Keratinocyte (primary cell): ENCODE measurements around the gene ETV7. TPM values are rescaled to one million over a fixed set of nuclear protein-coding genes. Genes with fewer than 3 reads are reported as not detected.

Source experiments
- DNase-seq: peaks from one replicate; pipeline ENCODE4 v3.0.0-alpha.2; 2011; ENCODE audit warnings: low read depth, missing footprints, low spot score
- FAIRE-seq: peaks from 2 replicates; lab custom pipeline; 2011; peaks lifted over from hg19 to GRCh38; lab: Jason Lieb, UNC
- H2AFZ ChIP-seq: 2 replicates; pipeline ENCODE4 v1.6.0; 2012; ENCODE audit warnings: low read length, control low read depth, inconsistent platforms; ENCODE audit not compliant: control insufficient read depth
- H3K27ac ChIP-seq: 2 replicates; pipeline ENCODE4 v1.5.1; 2011; ENCODE audit warnings: low read length; ENCODE audit not compliant: control insufficient read depth, insufficient read depth
- H3K27me3 ChIP-seq: 3 replicates; pipeline ENCODE4 v1.6.0; 2011; ENCODE audit warnings: low read length; ENCODE audit not compliant: control insufficient read depth, insufficient read depth; ENCODE audit errors: extremely low read depth
- H3K36me3 ChIP-seq, 2 experiments: 2 replicates in 1 of 2; 3 replicates in 1 of 2; pipeline ENCODE4 v1.5.1; 2011; ENCODE audit warnings: low read length in 2 of 2, mild to moderate bottlenecking in 1 of 2; ENCODE audit not compliant: control insufficient read depth in 2 of 2, insufficient read depth in 2 of 2; ENCODE audit errors: extremely low read depth in 1 of 2
- H3K4me1 ChIP-seq: 3 replicates; pipeline ENCODE4 v1.5.1; 2011; ENCODE audit warnings: low read length; ENCODE audit not compliant: control insufficient read depth, insufficient read depth; ENCODE audit errors: extremely low read depth
- H3K4me2 ChIP-seq: 3 replicates; pipeline ENCODE4 v1.6.0; 2011; ENCODE audit warnings: low read depth, low read length; ENCODE audit not compliant: control insufficient read depth, insufficient read depth; ENCODE audit errors: extremely low read depth
- H3K4me3 ChIP-seq, 3 experiments: fragments of 200-600 bp in 1 of 3; sonication (generic) in 1 of 3; 2 replicates in 2 of 3; 3 replicates in 1 of 3; pipeline ENCODE4 v1.5.1; 2011 to 2016; ENCODE audit warnings: low read length in 3 of 3, mild to moderate bottlenecking in 3 of 3, control low read depth in 2 of 3, inconsistent platforms in 1 of 3, low read depth in 1 of 3, mixed read lengths in 1 of 3, mixed run types in 1 of 3, moderate library complexity in 1 of 3; ENCODE audit not compliant: control insufficient read depth in 2 of 3, insufficient read depth in 2 of 3; ENCODE audit errors: extremely low read depth in 1 of 3
- H3K79me2 ChIP-seq: 2 replicates; pipeline ENCODE4 v1.6.0; 2012; ENCODE audit warnings: low read length; ENCODE audit not compliant: control insufficient read depth, insufficient read depth
- H3K9ac ChIP-seq: 3 replicates; pipeline ENCODE4 v1.6.0; 2011; ENCODE audit warnings: low read length; ENCODE audit not compliant: control insufficient read depth, insufficient read depth; ENCODE audit errors: extremely low read depth
- H3K9me1 ChIP-seq: 3 replicates; pipeline ENCODE4 v1.6.0; 2011; ENCODE audit warnings: low read length; ENCODE audit not compliant: control insufficient read depth, insufficient read depth; ENCODE audit errors: extremely low read depth
- H3K9me3 ChIP-seq: 2 replicates; pipeline ENCODE4 v1.5.1; 2012; ENCODE audit warnings: low read depth, low read length; ENCODE audit not compliant: control insufficient read depth
- H4K20me1 ChIP-seq: 3 replicates; pipeline ENCODE4 v1.6.0; 2011; ENCODE audit warnings: low read length; ENCODE audit not compliant: control insufficient read depth, insufficient read depth; ENCODE audit errors: extremely low read depth
- EZH2 ChIP-seq: IDR thresholded peaks from one replicate; pipeline ENCODE4 v1.6.1; 2012; ENCODE audit warnings: inconsistent platforms, mild to moderate bottlenecking, low read length, moderate library complexity
- dilution Hi-C: fragments of 300-500 bp; cut with MboI; formaldehyde crosslinking; loops from one replicate; pipeline ENCODE4 v1.7.0; 2020; ENCODE audit warnings: low sequenced_read_pairs; ENCODE audit not compliant: extremely low pct_ligation_motif_present
- polyA plus RNA-seq, 5 experiments: library from polyadenylated mRNA; depleted of rRNA in 3 of 5; stranded (reverse) in 3 of 5; stranded (forward) in 1 of 5; unstranded in 1 of 5; fragments of >200 nt; gene quantifications; 1 replicate in 1 of 5; 2 replicates in 3 of 5; 3 replicates in 1 of 5; pipeline versions ENCODE4 v1.2.1 to v1.2.3, GENCODE V29; 2011 to 2012; ENCODE audit warnings: missing spikeins in 2 of 5, low read depth in 1 of 5, low replicate concordance in 1 of 5
- TF ChIP-seq, protein P1 (sequence below), 3 experiments: IDR thresholded peaks in 1 of 3; conservative IDR thresholded peaks in 1 of 3; optimal IDR thresholded peaks in 1 of 3; 2 replicates in 2 of 3; 3 replicates in 1 of 3; pipeline versions ENCODE3 to v1.5.1; 2011; ENCODE audit warnings: low read length in 3 of 3, mild to moderate bottlenecking in 3 of 3, moderate library complexity in 2 of 3, control low read depth in 1 of 3, inconsistent platforms in 1 of 3; ENCODE audit not compliant: insufficient read depth in 2 of 3; ENCODE audit errors: extremely low read depth in 1 of 3

ETV7 gene
- polyA plus RNA-seq, 1 donor (not counting 4 experiments of a cell fraction or from before 2014, with no cell fraction given), result 0.22 TPM

DNA sequence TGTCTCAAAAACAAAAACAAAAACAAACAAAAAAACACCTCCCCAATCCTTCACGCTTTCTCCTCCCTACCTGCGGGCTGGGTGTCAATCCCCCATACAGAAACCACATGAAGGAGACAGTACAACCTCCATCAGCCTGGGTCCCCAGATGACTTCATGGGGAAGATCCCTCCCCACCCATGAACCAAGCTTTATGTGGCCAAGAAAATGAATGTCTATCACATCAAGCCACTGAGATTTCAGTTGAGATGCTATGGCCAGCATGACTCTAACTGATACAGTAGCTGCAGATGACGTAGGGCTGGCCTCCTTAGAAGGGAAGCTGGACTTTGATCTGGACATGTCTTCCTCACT, 29.6 kb downstream of the ETV7 start:
- H2AFZ ChIP-seq, result no peak overlapping the region
- H3K27ac ChIP-seq, result no peak overlapping the region

DNA sequence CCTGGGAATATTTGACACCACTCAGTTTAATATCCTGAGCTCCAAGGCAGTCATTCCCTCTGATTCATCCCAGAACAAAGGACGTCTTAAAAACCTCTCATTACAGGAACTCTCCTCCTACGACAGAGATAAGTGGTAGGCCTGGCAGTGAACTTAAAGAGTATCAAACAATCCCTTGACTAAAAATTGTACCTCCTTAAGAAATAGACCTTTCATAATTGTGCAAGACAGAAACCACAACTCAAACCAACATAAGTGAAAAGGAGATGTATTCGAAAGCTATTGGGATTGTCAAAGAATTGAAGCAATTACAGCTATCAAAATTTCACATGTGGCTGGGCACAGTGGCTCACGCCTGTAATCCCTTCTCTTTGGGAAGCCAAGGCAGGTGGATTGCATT, 31.6 kb downstream of the ETV7 start:
- dilution Hi-C loops, result no loop called here
- FAIRE-seq, result no peak
- DNase-seq, result no peak

More for the DNA sequence above, 29.6 kb downstream of the ETV7 start:
- no peak overlapping the region for H3K9ac ChIP-seq
- H3K9me1 ChIP-seq, result no peaks in the 10 kb centered on the region
- H3K9me3 ChIP-seq, result no peaks in the 10 kb centered on the region
- H3K4me1 ChIP-seq, result no peaks in the 10 kb centered on the region
- FAIRE-seq, result no peak
- DNase-seq, result no peak
- dilution Hi-C loops, result no loop called here
- no peaks in the 10 kb centered on the region for H3K36me3 ChIP-seq
- no peak overlapping the region for H3K4me2 ChIP-seq
- no peaks in the 10 kb centered on the region for H4K20me1 ChIP-seq
- H3K79me2 ChIP-seq, result no peaks in the 10 kb centered on the region
- TF ChIP-seq, protein P1, sequence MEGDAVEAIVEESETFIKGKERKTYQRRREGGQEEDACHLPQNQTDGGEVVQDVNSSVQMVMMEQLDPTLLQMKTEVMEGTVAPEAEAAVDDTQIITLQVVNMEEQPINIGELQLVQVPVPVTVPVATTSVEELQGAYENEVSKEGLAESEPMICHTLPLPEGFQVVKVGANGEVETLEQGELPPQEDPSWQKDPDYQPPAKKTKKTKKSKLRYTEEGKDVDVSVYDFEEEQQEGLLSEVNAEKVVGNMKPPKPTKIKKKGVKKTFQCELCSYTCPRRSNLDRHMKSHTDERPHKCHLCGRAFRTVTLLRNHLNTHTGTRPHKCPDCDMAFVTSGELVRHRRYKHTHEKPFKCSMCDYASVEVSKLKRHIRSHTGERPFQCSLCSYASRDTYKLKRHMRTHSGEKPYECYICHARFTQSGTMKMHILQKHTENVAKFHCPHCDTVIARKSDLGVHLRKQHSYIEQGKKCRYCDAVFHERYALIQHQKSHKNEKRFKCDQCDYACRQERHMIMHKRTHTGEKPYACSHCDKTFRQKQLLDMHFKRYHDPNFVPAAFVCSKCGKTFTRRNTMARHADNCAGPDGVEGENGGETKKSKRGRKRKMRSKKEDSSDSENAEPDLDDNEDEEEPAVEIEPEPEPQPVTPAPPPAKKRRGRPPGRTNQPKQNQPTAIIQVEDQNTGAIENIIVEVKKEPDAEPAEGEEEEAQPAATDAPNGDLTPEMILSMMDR (optimal IDR thresholded peaks at IDR 0.05 in 1 of 3, IDR thresholded peaks at IDR 0.05 in 1 of 3, conservative IDR thresholded peaks at IDR 0.05 in 1 of 3; ENCODE audit: extremely low read depth in 1 of 3, insufficient read depth in 2 of 3, low read length in 3 of 3), result no peak
- TF ChIP-seq EZH2, result no peak
- H3K27me3 ChIP-seq, result peaks cover 2% of the 10 kb centered on the region
- no peak overlapping the region for H3K4me3 ChIP-seq

More for the DNA sequence above, 31.6 kb downstream of the ETV7 start:
- Histone ChIP-seq H3K4me2 (no peak overlapping the region), H3K27me3 (no peaks in the 10 kb centered on the region), H3K9me1 (no peaks in the 10 kb centered on the region), H2AFZ (no peak overlapping the region), H3K4me3 (no peak overlapping the region), H3K9ac (no peak overlapping the region), H3K27ac (no peak overlapping the region), H3K4me1 (no peaks in the 10 kb centered on the region), H3K79me2 (no peaks in the 10 kb centered on the region), H4K20me1 (no peaks in the 10 kb centered on the region), H3K9me3 (no peaks in the 10 kb centered on the region), H3K36me3 (no peaks in the 10 kb centered on the region)
- TF ChIP-seq, protein P1 (optimal IDR thresholded peaks at IDR 0.05 in 1 of 3, IDR thresholded peaks at IDR 0.05 in 1 of 3, conservative IDR thresholded peaks at IDR 0.05 in 1 of 3; ENCODE audit: extremely low read depth in 1 of 3, insufficient read depth in 2 of 3, low read length in 3 of 3), result no peak
- TF ChIP-seq EZH2, result no peak
